HG02571 (cell line): ENCODE measurements around the gene LPP.
"Not testable (repeated sequence)": the region's sequence is repeated elsewhere in the genome, so short reads cannot be mapped to it uniquely, and the experiment has no call there.

Source experiments
- ATAC-seq: cut with Tn5 transposase; IDR thresholded peaks from one replicate; pipeline ENCODE4 v1.9.1; 2021; ENCODE audit warnings: mild to moderate bottlenecking, moderate library complexity; ENCODE audit not compliant: unreplicated experiment

LPP gene

GRCh38 chr3:188154014-188154808 is at the start of gene LPP:
Gene LPP (plus strand): TSS chr3:188154157. CDS start chr3:188406121, 251,964 bp downstream.
- ATAC-seq = peak; percentile 80

GRCh38 chr3:188106006-188106405 is 48.0 kb upstream of the LPP start:
- no peak for ATAC-seq

DNA sequence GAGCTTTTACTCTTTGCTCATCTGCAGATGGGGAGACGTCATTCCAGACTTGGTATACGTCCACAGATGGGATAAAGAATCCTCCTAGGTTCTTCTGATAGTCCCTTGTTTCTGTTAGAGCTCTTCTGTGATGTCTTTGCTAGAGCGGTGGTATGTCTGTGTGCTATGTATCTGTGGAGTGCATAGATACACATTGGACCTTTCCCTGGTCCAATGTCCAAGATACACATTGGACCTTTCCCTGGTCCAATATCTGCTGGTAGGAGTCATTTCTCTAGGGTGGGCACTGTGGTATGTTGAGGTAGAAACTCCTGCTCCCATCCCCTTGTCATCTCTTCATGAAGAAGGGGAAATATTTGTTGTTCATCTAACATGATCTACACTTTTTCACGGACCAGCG is 47.5 kb upstream of the LPP start:
- no peak for ATAC-seq

- no peak for ATAC-seq
Observed at GRCh38 chr3:188106887-188107830, 46.8 kb upstream of the LPP start.

- no peak for ATAC-seq
Observed at GRCh38 chr3:188108703-188109412, 45.1 kb upstream of the LPP start.

DNA sequence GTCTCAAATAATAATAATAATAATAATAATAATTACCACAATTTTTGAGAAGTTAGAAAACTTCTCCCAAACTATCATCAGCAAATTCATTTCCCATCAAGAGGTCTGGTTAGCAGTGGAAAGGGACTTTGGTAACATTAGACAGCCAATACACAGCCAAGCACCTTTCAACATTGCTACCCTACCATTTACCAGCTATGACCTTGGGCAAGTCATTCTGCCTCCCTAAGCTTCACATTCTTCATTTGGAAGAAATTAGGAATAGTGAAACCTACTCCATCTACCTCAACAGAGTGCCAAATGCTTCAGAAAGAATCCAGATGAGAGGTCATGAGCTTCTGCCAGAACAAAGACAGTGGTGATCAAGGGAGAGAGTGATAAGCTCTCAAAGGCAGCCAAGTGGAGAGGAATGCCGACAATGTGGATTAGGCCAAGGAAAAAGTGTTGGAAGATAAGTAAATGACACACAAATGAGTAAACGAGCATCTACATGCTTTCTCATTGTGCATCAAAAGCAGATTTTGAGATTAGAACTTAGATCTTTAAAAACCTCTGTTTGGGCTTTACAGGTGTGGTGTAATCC is 42.9 kb upstream of the LPP start:
- no peak for ATAC-seq

DNA sequence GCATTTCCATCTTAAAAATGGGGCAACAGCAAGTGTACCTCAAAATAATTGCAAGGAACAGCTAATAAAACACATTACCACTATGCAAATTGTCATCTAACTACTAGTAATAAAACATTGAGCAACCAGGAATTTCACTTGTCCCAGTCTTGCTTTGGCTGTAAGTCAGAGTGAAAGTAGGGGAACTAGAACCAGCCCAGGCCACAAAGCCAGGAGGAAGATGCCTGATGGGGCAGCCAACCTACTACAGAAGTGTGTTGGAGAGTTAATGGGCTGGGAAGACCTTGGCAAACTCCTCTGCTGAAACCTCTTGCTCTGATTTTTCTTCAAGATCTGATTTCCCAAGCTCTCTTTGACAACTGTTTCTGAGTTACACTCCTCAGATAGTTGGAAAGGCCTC is 40.2 kb upstream of the LPP start:
- no peak for ATAC-seq

DNA sequence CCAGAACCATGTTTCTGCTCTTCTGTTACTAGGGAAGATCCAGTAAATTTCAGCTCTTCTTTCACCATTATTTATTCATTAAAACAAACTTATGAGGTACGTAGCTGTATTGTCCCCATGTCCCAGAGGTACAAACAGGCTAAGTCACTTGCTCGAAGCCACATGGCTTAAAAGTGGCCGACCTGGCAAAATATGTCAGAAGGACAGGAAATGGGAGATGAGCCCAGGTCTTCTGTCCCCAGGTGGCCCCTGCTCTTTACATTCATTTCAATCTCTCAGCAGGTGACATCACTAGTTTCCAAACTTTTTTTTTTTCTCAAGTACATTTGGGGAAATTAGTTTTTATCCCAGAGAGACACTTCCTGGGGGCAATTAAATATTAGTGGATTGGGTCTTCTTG is 34.1 kb upstream of the LPP start:
- no peak for ATAC-seq

GRCh38 chr3:188122571-188123169 is 31.3 kb upstream of the LPP start:
- ATAC-seq = no peak

DNA sequence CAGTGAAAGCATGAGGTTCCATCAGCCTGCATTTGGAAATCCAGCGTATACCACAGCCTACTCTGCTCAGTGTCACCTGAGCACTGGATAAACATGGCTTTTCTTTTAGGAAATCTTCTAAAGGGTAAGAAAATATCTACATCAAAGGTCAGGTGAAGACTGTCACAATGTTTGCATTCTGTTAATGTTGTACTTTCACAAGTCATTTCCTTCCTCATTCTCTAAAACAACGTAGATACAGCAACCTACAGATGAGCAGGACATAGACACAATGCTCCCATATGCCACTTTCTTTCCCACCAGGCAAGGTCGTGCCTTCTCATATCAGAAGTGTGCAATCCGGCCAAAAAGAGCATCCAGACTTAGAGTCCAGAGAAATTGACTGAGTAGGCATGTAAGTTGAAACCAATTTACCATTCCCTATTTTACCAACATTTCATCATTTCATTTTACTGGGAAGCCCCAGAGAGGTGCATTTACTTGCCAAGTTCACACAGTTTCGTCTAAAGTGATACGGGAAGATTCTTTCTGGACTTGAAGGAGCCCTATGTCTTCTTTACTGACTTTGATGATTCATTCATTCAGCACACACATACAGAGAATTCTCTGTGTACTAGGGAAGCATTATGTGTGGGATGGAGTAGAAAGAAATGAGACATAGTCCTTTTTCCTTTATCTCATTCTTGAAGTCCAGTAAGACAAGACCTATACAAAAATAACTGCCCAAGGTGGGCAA is 30.6 kb upstream of the LPP start:
- ATAC-seq = no peak

DNA sequence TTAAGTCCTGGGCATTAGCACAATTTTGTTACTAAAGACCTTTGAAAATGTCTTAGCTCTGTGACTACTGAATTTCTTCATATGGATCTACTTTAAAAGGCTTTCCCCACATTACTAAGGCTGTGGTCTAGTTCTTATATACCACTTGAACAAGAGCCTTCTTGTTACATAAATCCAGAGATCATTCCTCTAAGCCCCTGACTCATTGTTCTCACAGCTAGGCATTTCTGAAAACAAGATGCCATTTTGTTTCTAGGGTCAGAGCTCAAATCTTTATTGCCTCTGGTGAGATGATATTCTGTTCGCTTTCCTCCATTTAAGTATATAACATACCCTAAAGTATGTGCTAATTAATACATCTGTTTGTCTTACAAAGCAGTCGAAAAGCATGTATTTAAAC is 29.8 kb upstream of the LPP start:
- no peak for ATAC-seq

DNA sequence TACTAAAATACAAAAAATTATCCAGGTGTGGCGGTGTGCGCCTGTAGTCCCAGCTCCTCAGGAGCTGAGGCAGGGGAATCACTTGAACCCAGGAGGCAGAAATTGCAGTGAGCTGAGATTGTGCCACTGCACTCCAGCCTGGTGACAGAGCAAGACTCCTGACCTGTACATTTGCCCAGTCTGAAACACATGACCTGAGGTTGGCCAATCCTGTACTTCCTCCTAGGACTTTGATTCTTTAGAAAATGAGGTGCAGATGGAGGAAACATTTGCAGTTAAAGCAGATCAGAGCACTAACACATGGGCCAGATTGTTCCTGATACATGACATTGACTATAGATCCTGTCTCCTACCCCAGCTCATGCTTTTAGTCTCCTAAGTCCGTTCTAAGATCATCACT is 28.9 kb upstream of the LPP start:
- no peak for ATAC-seq

GRCh38 chr3:188126276-188126675 is 27.7 kb upstream of the LPP start:
- ATAC-seq = no peak

DNA sequence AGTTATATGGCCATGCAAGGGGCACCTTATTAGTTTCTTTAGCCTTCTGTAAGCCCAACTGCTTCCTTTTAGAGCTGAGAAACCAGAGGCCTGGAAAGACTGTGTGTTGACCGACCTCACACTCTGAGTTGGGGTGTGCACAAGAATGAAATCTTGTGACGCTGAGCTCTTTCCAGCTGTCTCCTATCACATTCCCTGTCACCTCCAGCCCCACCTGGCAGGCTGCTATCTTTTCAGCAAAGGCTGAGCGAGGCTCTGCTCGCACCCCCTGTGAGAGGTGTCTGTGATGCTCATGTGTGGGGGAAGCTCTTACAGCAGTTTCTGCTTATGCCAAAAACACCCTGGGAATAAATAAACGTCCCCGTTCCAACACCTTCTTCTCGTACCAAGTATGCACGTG is 27.0 kb upstream of the LPP start:
- ATAC-seq = no peak

GRCh38 chr3:188128905-188129304 is 25.1 kb upstream of the LPP start:
- ATAC-seq = no peak

GRCh38 chr3:188131023-188131422 is 22.9 kb upstream of the LPP start:
- ATAC-seq = not testable (repeated sequence)

DNA sequence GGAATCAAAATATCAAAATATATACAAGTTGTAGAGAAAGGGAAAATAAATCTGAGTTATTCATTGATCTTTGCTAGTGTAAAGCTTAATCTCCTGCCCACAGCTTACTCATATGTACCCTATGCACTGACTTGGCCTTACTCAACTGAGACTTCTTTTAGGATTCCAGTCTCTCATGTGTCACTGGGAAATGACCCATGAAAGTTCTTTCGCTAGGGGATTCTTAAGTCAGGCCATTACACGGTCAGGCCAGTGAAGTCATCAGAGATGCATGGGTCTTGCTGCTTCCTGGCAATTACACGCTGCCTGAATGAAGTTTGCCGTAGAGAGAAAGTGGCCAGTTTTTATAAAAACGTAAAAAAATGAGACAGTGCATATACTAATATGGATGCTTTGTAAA is 20.7 kb upstream of the LPP start:
- ATAC-seq = no peak

DNA sequence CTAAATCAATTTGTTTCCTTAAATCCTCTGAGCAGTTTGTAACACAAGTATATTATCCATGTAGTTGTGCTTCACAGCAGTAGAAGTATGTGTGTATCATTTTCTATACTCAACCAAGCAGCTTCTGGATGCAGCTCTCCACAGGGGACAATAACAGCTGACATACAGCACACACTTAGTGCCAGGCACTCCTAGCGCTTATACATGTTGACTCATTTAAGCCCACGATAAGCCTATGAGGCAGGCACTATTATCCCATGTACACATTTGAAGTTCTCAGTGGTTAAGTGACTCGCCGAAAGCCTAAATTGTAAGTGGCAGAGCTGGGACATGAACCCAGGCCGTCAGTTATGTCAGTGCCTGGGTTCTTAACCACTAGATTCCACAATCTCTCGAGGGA is 20.3 kb upstream of the LPP start:
- ATAC-seq = no peak

DNA sequence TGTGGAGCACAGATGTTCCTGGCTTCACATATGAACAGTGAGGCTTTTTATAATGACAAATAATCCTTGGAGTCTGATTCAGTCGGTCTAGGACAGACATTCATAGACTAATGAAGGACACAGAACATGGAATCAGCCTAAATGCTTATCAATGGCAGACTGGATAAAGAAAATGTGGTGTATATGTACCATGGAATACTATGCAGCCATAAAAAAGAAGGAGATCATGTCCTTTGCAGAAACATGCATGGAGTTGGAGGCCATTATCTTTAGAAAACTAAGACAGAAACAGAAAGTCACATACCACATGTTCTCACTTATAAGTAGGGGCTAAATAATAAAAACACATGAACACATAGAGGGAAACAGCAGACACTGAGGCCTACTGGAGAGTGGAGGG is 19.9 kb upstream of the LPP start:
- ATAC-seq = no peak

- no peak for ATAC-seq
Observed at GRCh38 chr3:188134856-188135255, 19.1 kb upstream of the LPP start.
